HG03103 (cell line): ENCODE results near the gene CCDC3.

Experiments
- ATAC-seq: cut with Tn5 transposase; IDR thresholded peaks from one replicate; pipeline ENCODE4 v1.9.1; 2021; ENCODE audit warnings: low read depth; ENCODE audit not compliant: unreplicated experiment

CCDC3 gene

DNA sequence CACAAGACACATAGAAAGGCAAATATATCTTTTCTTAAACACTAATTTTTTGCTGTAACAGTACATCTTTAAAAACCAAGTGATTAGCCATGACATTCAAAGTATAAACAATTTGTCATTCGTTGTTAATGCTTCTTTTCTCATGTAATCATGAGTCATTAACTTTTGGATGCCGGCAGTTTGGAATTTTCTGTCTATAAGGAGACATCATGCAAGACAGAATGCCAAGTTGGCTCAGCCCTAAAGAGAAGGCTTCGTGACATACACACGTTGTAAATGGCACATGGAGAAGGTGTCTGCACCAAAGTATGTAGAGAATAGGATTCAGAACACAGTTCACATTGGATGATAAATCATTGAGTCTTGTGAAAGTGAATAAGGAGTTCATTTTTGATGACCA, 35.9 kb downstream of the CCDC3 start:
- ATAC-seq: no peak

DNA sequence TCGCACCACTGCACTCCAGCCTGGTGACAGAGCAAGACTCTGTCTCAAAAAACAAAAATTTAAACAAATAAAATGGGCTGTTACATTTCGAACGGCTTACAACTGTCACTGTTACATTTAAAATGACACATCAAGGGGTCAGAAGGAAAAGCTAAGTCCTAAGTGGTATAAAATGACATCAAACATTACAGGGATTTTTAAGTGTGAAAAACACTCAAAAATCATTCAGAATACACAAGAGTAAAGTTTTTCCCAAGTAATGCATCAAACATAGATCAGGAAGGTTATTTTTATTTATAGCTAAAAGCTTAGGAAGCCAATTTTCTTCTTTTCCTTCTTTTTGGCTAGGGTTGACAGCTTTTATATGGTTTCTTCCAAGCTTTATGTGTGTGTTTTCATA, 39.0 kb downstream of the CCDC3 start:
- no peak for ATAC-seq

GRCh38 chr10:12961416-12962205, 39.9 kb downstream of the CCDC3 start:
- ATAC-seq: no peak

DNA sequence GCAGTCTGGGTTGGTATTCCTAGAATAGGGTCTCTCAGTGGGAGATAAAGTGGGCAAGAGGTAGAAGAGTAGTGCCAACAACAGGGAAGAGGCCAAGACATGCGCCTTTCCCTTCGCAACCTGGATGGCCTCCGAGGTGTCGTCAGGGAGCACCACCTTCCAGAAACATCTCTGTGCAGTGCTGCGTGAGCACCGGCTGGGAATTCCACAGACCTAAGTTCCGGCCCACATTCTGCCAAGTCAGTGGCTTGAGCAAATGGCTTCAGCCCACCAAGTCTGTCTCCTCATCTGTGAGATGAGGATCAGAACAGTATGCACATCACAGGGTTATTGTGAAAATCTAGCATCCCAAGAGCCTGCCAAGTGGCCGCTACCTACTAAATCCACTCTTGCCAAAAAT, 40.6 kb downstream of the CCDC3 start:
- ATAC-seq: no peak

GRCh38 chr10:12960334-12960898, 41.1 kb downstream of the CCDC3 start:
- ATAC-seq: no peak

- no peak for ATAC-seq
Measured at GRCh38 chr10:12958546-12959110, 42.9 kb downstream of the CCDC3 start.

DNA sequence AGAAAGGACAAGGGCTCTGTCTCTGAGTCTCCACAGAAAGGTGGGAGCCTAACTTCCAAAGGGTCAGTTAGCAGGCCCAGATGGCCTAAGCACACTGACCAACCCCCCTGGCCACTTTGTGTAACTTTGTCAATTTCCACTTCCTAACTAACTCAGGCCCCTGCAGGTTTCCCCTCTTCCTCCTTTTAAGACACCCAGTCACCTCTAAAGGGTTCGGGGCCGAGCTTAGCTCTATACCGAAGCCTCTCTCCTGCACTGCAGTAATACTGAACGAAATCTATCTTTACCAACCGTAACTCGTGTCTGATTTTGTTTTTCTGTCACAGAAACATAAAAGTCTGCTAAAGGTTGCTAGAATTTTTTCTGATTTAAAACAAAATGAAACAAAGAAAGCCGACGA, 44.4 kb downstream of the CCDC3 start:
- no peak for ATAC-seq

GRCh38 chr10:12954866-12955265, 46.6 kb downstream of the CCDC3 start:
- ATAC-seq: no peak

DNA sequence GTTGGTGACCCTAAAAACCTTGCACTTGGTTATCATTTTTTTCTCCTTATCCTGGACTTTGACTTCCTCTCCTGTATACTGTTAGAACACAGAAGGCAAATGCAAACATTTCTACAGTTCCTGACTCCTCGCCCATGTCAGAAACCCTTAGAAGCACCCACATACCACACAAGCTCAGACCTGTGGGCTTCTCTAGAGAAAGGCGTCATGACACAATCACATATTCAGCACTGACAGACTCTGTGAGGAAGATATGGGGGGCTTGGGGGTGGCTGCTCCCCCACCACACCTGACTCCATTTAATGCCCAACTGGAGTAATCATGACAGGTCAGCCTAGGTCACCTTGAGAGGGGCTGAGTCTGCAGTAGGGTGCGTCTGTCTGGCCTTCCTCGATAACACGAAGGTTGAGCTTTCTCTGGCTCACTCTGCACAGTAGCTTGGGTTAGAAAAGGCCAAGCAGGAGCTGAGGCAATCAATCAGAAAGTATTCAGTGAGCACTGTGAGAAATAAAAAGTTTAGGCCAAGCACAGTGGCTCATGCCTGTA, 50.9 kb downstream of the CCDC3 start:
- ATAC-seq: no peak

DNA sequence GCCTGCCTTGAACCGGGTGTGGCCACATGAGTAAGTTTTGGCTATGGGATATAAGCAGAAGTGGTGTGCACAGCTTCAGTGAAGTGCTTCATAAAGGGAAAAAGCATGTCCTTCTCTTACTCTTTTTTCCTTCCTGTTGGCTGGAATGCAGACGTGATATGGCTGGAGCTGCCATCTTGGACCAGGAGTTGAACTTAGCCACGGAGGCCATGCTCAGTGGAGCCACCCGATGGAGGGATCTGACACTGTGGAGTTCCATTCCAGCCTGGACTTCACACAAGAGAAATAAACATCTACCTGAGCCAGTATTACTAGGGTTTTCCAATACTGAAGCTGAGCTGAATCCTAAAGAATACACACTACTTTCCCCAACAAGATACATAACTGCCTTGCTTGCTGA, 52.3 kb downstream of the CCDC3 start:
- ATAC-seq: no peak

DNA sequence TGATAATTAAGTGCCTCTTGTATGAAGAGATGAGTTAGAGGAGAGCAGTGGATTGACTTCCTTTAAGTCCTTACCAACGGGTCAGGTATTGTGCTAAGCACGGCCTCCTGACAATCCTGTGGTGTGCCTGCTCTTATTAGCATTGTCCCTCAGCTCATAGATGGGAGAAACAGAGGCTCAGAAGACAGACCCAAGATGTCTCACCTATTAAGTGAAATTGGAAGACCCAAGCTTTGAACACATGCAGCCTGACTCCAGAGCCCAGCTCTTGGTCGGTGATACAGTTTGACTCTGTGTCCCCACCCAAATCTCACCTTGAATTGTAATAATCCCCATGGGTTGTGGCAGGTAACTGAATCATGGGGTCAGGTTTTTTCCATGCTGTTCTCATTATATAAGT, 53.8 kb downstream of the CCDC3 start:
- ATAC-seq: no peak

DNA sequence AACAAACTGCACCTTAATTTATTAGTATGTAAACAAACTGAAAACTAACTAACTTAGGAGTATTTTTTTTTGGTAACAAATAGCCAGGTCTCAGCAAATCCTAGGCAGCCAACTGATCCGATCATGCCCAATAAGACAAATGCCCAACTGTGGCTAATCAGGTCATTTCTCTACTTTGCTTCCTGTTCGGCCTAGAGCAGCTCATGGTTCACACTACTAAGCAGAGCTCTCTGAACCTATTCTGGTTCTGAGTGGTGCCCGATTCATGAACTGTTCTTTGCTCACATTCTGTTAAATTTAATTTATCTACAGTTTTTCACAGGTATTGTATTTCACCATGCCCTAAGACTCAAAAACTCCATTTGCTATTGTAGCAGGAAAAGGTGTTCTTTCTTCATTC, 55.1 kb downstream of the CCDC3 start:
- no peak for ATAC-seq

GRCh38 chr10:12945690-12946359, 55.7 kb downstream of the CCDC3 start:
- no peak for ATAC-seq

GRCh38 chr10:12944931-12945330, 56.6 kb downstream of the CCDC3 start:
- ATAC-seq: no peak

GRCh38 chr10:12943425-12943824, 58.1 kb downstream of the CCDC3 start:
- no peak for ATAC-seq

- no peak for ATAC-seq
Measured at GRCh38 chr10:12941966-12942365, 59.5 kb downstream of the CCDC3 start.

- no peak for ATAC-seq
Measured at GRCh38 chr10:12940791-12941190, 60.7 kb downstream of the CCDC3 start.

- no peak for ATAC-seq
Measured at GRCh38 chr10:12938271-12938670, 63.2 kb downstream of the CCDC3 start.

- no peak for ATAC-seq
Measured at GRCh38 chr10:12937527-12937926, 64.0 kb downstream of the CCDC3 start.

GRCh38 chr10:12934777-12935176, 66.7 kb downstream of the CCDC3 start:
- ATAC-seq: no peak

DNA sequence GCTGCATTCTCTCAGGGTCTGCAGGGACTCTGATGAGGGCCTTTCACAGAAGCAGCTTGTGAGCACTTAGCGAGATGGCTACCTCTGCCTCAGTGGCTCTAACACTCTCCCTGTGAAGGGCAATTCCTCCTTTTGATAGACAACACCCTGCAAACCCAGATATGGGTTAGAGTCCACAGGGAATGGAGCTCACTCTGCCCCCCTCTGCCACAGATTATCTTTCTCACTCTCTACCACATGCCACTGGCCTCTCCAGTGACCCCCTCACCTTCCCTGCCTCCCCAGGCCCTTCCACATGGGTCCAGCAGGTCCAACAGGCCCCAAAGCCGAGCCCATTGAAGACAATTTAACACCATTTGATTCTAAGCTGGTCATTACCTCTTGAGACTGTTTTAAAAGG, 72.1 kb downstream of the CCDC3 start:
- ATAC-seq: no peak
